AG08396 (cell line): ENCODE results near the gene CSNK1A1.
A peak's percentile ranks its signal among the peaks of the same experiment; 100 is the strongest.
"Not testable (repeated sequence)": the region's sequence is repeated elsewhere in the genome, so short reads cannot be mapped to it uniquely, and the experiment has no call there.

Source experiments
- DNase-seq: peaks from one replicate; pipeline ENCODE4 v3.0.0; 2012; ENCODE audit warnings: low spot score, mixed read lengths

CSNK1A1 gene

DNA sequence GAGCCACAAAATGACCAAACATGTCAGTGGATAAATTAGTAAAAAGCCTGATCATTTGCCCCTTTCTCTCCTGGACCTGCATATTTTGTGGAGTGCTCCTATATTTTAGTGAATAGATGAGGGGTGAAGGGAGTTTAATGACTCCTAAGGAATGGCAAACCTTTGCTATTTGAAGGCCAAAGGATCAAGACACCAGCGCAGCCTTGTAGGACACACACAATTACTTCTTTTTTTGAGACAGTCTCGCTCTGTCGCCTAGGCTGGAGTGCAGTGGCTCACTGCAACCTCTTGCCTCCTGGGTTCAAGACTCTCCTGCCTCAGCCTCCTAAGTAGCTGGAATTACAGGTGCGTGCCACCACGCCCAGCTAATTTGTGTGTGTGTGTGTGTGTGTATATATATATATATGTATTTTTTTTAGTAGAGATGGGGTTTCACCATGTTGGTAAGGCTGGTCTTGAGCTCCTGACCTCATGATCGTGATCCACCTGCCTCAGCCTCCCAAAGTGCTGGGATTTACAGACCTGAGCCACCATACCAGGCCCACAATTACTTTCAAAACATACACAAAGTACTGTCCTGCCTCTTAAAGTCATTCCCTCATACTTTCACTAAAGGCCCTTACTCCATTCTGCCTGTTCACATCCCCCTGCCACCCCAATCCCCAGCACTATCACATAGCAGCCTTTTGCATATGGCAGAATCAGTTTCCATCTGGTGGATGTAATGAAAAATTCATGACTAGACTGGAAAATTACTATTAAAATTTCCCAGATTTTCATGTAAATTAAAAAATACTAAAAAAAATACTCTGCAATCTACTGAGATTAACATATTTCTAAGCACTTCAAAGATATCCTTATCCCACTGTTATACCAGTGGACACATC, 60.4 kb downstream of the CSNK1A1 start:
- DNase-seq: no peak

DNA sequence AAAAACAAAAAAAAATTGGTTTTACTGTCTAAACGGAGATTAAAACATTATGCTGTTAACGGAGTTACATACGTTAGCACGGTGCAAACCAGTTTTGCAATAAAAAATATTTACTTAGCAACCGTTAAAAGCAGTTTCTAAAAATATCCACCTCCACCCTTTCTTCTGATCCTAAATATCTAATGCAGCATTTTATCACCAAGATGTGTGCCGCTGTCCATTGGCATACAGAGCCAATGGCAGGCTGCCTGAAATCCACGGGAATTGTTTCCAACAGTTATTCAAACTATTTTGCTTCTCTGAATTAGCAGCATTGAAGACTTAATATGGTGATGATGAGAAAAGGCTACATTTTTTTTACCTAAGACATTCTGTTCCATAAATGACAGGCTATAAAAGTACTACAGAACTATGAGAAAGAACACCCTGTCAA, 61.6 kb downstream of the CSNK1A1 start:
- no peak for DNase-seq

GRCh38 chr5:149488645-149489306, 62.5 kb downstream of the CSNK1A1 start:
- DNase-seq: no peak

- DNase-seq: no peak
Observed at GRCh38 chr5:149487672-149488071, 63.6 kb downstream of the CSNK1A1 start.

DNA sequence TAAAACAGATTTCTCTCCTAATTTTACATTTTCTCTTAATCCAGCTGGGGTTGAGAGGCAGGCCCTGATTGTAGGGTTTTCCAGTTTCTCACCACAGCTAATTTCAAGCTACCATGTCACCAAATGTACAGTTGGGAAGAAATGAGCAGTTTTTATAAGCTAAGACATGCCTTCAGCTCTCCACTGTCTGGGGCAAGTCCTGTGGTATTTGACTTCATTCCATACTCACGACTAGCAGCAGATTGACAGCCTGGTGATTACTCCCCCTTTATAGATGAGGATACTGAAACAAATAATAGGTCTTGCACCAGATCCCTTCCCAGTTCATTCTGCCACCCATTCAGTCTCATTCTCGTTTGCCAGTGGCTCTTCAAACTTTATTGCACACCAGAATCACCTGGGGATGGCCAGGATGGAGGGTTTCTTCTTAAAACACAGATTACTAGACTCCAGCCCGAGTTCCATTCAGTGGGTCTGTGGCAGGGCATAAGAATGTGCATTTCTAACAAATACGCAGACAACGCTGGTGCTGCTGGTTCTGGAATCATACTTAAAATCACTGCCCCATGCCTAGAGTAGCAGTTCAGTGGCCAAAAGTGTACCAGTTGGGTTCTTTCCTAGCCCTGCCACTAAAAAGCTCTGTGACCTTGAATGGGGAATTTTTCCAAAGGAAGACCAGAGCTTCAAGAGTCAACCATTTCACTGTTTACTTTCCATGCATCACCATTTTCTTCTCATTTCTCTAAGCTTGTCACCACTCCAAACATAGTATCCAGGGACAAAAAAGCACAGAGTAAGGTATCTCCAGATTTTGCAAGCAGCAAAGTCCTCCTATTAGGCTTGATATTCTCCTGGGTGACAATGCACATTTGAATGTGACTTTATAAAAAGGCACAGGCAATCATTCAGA, 64.3 kb downstream of the CSNK1A1 start:
- peak; percentile 26 for DNase-seq

- DNase-seq: peak; percentile 74
Observed at GRCh38 chr5:149485655-149486615, 65.3 kb downstream of the CSNK1A1 start.

DNA sequence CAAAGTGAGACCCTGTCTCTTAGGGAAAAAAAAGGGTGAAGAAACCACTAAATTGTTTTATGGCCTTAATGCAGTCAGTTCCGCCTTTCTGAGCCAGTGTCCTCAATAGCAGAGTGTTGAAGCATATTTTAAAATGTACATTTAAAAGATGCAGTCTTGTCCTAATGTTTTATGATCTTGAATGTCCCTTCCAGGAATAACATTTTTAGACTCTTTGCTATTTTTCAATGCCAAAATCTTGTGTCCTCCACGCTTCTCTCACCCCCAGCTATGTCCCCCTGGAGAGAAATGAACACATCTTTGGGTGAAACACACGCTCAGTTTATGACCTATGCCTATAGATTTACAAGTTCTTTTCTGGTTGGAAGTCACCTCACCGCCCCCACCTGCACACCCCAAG, 69.8 kb downstream of the CSNK1A1 start:
- no peak for DNase-seq

- DNase-seq: no peak
Observed at GRCh38 chr5:149478761-149479160, 72.5 kb downstream of the CSNK1A1 start.

GRCh38 chr5:149475777-149476176, 75.5 kb downstream of the CSNK1A1 start:
- DNase-seq: no peak

DNA sequence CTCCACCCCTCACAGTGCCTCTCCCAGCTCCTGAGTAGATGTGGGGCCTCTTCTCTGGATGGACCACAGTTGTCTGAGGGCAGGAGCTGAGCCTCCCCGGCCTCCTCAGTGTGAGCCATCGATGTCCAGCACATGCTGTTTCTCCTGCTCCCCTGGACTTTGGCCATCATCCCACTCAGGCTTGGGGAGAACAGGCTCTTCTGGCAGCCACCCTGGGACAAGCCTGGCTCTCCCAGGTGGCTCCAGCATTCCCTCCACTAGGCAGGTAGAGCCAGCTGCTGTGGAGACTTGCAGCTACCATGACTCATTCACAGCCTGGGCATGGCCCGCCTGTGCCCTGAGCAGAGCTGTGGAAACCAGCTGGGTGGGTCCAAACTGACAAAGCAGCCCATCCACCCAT, 77.0 kb downstream of the CSNK1A1 start:
- DNase-seq: no peak

DNA sequence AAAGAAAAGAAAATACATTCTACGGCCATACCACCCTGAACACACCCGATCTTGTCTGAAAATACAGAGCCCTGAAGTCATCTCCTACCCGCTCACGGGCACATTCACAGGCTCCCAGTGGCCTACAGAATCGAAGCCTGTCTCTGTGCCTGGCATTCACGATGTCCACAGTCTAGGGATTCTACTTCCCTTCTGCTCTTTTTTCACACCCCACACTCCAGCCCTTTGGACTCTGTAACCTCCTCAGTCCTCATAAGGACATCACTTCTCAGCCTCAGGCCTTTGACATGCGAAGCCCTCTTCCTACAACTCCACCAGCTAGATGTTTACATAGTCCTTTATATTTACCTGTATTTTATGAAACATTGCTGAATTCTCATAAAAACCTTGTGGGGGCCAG, 77.8 kb downstream of the CSNK1A1 start:
- no peak for DNase-seq

DNA sequence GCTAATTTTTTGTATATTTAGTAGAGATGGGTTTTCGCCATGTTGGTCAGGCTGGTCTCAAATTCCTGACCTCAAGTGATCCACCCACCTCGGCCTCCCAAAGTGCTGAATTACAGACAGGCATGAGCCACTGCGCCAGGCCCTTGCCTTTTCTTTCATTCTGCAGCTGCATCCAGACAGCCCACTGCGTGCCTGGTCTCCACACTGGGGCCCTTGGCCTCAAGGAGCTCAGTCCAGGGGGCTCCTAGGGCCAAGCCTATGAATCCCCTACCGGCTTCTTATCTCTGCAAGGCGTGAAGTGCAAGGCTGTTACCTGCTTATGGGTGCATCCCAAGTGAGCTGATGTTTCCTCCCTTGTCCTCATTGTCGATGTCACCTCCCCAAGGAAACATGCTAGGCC, 78.8 kb downstream of the CSNK1A1 start:
- no peak for DNase-seq

DNA sequence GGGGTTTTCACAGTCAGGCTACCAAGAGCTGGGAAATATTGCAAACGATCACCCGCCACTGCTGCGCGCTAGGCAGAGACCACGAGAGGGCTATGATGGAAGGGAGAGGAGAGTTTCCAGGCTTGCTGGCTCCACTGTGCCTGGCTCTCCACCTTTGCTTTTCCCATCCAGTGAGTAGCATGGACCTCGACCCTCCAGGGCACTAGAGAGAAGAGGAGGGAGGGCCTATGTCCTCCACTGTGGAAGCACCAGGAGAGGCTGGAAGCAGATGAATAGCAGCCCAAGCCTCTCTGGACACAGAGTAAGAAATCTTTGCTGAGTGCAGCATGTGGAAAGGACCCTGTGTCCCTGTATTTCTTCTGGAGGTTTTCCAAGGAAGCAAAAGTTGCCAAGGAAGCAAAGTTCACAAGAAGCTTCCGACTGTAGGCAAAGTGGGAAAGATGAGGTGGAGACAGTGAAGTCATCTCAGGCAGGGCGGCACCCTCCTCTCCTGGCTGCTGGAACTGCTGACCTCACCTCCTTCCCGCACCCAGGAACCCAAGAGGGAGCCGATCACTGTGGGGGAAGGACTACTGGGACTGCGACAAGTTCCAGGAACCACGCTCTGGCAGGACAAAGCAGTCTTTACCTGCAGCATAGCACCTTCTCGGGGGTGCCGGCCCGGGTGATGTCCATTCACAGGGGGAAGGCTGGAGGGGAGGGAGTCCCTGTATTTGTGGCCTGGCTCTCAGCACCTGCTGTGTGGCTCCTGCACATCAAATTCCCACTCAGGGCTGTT, 79.6 kb downstream of the CSNK1A1 start:
- DNase-seq: no peak

GRCh38 chr5:149470942-149471341, 80.3 kb downstream of the CSNK1A1 start:
- DNase-seq: no peak

DNA sequence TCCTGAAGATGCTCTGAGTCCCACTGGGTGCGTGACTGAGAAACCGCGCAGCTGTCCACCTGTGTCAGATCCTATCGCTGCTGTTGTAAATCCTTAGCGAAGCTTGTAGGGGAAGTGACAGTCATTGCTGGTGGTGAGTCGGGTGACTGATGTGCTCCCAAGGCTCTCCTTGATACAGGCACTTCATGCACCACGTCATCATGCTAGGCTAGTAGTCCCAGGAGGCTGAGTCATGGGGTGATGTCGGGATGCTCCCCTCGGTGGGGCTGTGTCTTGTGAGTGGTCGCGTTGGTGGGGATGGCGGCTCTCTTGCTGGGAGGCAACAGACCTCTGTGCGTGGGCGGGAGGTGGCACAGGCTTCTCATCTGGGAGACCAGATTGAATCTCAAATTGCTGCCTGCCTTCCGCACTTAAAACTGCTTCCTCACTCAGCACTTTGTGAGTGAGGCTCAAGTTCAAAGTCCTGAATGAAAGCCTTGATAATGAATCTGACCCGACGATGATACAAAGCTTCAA, 84.7 kb downstream of the CSNK1A1 start:
- DNase-seq: no peak

- DNase-seq: peak; percentile 67
Observed at GRCh38 chr5:149464796-149465489, 86.3 kb downstream of the CSNK1A1 start.

DNA sequence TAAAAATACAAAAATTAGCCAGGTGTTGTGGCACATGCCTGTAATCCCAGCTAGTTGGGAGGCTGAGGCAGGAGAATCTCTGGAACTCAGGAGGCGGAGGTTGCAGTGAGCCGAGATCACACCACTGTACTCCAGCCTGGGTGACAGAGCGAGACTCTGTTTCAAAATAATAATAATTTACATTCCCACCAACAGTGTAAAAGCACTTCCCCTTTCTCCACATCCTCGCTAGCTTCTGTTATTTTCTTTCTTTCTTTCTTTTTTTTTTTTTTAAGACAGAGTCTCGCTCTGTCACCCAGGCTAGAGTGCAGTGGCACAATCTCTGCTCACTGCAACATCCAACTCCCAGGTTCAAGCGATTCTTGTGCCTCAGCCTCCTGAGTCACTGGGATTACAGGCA, 89.3 kb downstream of the CSNK1A1 start:
- DNase-seq: not testable (repeated sequence)

- DNase-seq: no peak
Observed at GRCh38 chr5:149459891-149460290, 91.3 kb downstream of the CSNK1A1 start.

DNA sequence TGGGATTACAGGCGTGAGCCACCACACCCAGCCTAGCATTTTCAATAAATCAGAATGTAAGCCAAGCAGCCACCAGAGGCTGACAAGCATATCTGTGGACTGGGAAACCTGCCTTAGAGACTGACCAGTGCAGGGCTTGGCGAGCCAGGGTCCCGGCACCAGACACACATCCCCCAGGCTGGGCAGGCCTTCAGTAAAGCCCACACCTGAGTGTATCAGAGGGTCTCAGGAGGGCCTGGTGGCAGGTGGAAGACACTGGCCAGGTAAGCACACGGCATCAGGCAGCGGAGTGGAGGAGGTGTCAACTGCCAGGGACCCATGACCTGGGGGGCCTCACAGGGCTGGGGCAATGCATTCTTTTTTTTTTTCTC, 93.9 kb downstream of the CSNK1A1 start:
- no peak for DNase-seq
